ENCODE measurements around the gene GCN1.

DNA sequence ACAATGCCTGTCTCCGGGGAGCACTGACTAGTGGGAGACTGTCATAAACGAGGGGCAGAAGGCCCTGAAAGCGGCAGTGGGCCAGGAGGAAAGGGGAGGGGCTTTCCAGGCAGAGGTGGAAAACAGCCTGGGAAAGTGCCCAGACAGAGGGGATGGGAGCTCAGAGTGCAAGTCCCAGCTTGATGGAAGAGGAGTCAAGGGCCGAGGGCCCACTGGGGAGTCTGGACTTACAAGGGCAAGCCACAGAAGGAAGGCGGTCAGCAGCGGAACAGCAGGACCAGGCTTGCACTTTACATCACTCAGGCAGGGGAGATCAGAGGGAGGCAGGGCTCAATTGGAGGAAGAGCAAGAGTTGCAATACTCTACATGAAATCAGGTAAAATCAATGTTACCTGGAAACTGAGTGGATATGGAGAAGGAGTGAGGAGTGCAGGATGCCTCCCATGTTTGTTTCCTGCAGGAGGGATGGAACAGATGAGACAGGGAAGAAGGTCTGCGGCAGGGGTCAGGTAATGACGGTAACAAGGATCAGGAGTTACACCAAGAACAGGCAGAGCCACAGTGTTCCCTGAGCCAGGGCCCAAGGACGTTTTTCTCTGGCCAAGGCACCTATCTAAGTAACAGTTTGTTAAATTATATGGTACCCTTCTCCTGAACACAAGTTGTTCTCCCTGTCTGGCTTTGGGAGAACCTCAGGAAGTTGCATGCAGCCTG lies 47.2 kb upstream of the GCN1 start:
- TF ChIP-seq, protein P1, sequence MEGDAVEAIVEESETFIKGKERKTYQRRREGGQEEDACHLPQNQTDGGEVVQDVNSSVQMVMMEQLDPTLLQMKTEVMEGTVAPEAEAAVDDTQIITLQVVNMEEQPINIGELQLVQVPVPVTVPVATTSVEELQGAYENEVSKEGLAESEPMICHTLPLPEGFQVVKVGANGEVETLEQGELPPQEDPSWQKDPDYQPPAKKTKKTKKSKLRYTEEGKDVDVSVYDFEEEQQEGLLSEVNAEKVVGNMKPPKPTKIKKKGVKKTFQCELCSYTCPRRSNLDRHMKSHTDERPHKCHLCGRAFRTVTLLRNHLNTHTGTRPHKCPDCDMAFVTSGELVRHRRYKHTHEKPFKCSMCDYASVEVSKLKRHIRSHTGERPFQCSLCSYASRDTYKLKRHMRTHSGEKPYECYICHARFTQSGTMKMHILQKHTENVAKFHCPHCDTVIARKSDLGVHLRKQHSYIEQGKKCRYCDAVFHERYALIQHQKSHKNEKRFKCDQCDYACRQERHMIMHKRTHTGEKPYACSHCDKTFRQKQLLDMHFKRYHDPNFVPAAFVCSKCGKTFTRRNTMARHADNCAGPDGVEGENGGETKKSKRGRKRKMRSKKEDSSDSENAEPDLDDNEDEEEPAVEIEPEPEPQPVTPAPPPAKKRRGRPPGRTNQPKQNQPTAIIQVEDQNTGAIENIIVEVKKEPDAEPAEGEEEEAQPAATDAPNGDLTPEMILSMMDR (conservative IDR thresholded peaks at IDR 0.05; ENCODE audit: low read depth, low read length), result no peak
- no peak for TF ChIP-seq EZH2phosphoT487 (IDR thresholded peaks at IDR 0.05; ENCODE audit: borderline replicate concordance, low read length)

Data from PC-3 (cell line).